AG09319 (cell line): ENCODE results near the gene HEATR9.

Source experiments
- DNase-seq: peaks from one replicate; pipeline ENCODE4 v3.0.0-alpha.2; 2010; ENCODE audit warnings: low read depth; ENCODE audit errors: extremely low read depth
- CTCF ChIP-seq: IDR thresholded peaks from 2 replicates; pipeline ENCODE4 v1.5.1; 2011; ENCODE audit warnings: low read depth, mild to moderate bottlenecking, inconsistent platforms, low read length, moderate library complexity

Gene HEATR9

GRCh38 chr17:35894206-35894605 lies 25.5 kb upstream of the HEATR9 start:
- no peak for TF ChIP-seq CTCF
- no peak for DNase-seq

GRCh38 chr17:35893751-35894150 lies 25.1 kb upstream of the HEATR9 start:
- no peak for DNase-seq
- no peak for TF ChIP-seq CTCF

GRCh38 chr17:35892091-35893035 lies 23.7 kb upstream of the HEATR9 start:
- no peak for TF ChIP-seq CTCF
- DNase-seq, result no peak

- DNase-seq, result no peak
- no peak for TF ChIP-seq CTCF
Measured at GRCh38 chr17:35891269-35891668, 22.6 kb upstream of the HEATR9 start.

GRCh38 chr17:35890774-35891155 lies 22.1 kb upstream of the HEATR9 start:
- DNase-seq, result no peak
- no peak for TF ChIP-seq CTCF

- no peak for TF ChIP-seq CTCF
- peak; percentile 14 for DNase-seq
Measured at GRCh38 chr17:35889818-35890773, 21.4 kb upstream of the HEATR9 start.
